K562 (cell line): ENCODE measurements around the gene QKI. TPM values are rescaled to one million over a fixed set of nuclear protein-coding genes. Genes with fewer than 3 reads are reported as not detected.
A peak's percentile ranks its signal among the peaks of the same experiment; 100 is the strongest.

Experiments
- BRD4 ChIP-seq: fragments of 200-600 bp; sonication (generic); IDR thresholded peaks from 2 replicates; pipeline ENCODE4 v1.6.1; 2017; ENCODE audit warnings: inconsistent platforms
- KHSRP ChIP-seq: fragments of 450-650 bp; IDR thresholded peaks from 2 replicates; pipeline ENCODE4 v1.6.1; 2017
- MTA2 ChIP-seq: fragments of 450-650 bp; IDR thresholded peaks from 2 replicates; pipeline ENCODE4 v1.6.1; 2016; ENCODE audit warnings: low read depth
- NCOA1 ChIP-seq: fragments of 450-650 bp; IDR thresholded peaks from 2 replicates; pipeline ENCODE4 v1.6.1; 2016; ENCODE audit warnings: low read depth
- NKRF ChIP-seq: fragments of 450-650 bp; IDR thresholded peaks from 2 replicates; pipeline ENCODE4 v1.6.1; 2016; ENCODE audit warnings: borderline replicate concordance
- PCBP2 ChIP-seq: fragments of 200-400 bp; formaldehyde crosslinking; IDR thresholded peaks from 2 replicates; pipeline ENCODE4 v1.6.1; 2018; ENCODE audit warnings: low read length, low read depth, mild to moderate bottlenecking, moderate library complexity; ENCODE audit not compliant: poor library complexity, severe bottlenecking
- RERE ChIP-seq: sonication (generic); formaldehyde crosslinking; IDR thresholded peaks from 2 replicates; pipeline ENCODE4 v1.8.0; 2023; ENCODE audit warnings: missing genetic modification reagents, mild to moderate bottlenecking, borderline replicate concordance
- RFX7 ChIP-seq: fragments of 250-450 bp; sonication (Bioruptor Pico); IDR thresholded peaks from 2 replicates; pipeline ENCODE4 v1.5.1; 2021; ENCODE audit warnings: mild to moderate bottlenecking
- SAFB ChIP-seq: fragments of 200-400 bp; formaldehyde crosslinking; IDR thresholded peaks from 2 replicates; pipeline ENCODE4 v1.6.1; 2017; ENCODE audit warnings: low read depth, low read length, borderline replicate concordance
- TOE1 ChIP-seq, 2 experiments: fragments of 450-650 bp in 1 of 2; sonication (generic) in 1 of 2; formaldehyde crosslinking in 1 of 2; IDR thresholded peaks; 2 replicates each; pipeline versions ENCODE4 v1.7.1 to v1.8.0; 2016 to 2022; ENCODE audit warnings: borderline replicate concordance in 2 of 2, mild to moderate bottlenecking in 2 of 2, antibody characterized with exemption in 1 of 2, inconsistent platforms in 1 of 2, low read depth in 1 of 2, missing genetic modification reagents in 1 of 2, moderate library complexity in 1 of 2
- ZMIZ1 ChIP-seq, 2 experiments: fragments of 150-350 bp in 1 of 2; IDR thresholded peaks; 2 replicates each; pipeline ENCODE4 v1.6.1; 2012 to 2016; ENCODE audit warnings: low read depth in 2 of 2, low read length in 2 of 2, mild to moderate bottlenecking in 1 of 2, moderate library complexity in 1 of 2
- ZNF12 ChIP-seq: sonication (generic); formaldehyde crosslinking; IDR thresholded peaks from 2 replicates; pipeline ENCODE4 v1.4.0; 2020; ENCODE audit warnings: mild to moderate bottlenecking, missing genetic modification reagents
- ZNF121 ChIP-seq: sonication (generic); formaldehyde crosslinking; conservative IDR thresholded peaks from 2 replicates; pipeline ENCODE4 v1.8.0; 2022; ENCODE audit warnings: missing genetic modification reagents
- ZNF133 ChIP-seq: fragments of 250-450 bp; sonication (Bioruptor Pico); IDR thresholded peaks from 2 replicates; pipeline ENCODE4 v1.4.0; 2020; ENCODE audit warnings: mild to moderate bottlenecking
- ZNF408 ChIP-seq: fragments of 250-450 bp; sonication (Bioruptor Pico); IDR thresholded peaks from 2 replicates; pipeline ENCODE4 v1.4.0; 2020; ENCODE audit warnings: low read depth, mild to moderate bottlenecking, moderate library complexity
- ZNF584 ChIP-seq: fragments of 200-800 bp; sonication (Bioruptor generic); IDR thresholded peaks from 2 replicates; pipeline ENCODE4 v1.6.1; 2016; ENCODE audit warnings: low read depth, mild to moderate bottlenecking, missing genetic modification characterization, missing compliant biosample characterization
- polyA plus RNA-seq, 8 experiments: library from polyadenylated mRNA; depleted of rRNA in 4 of 8; stranded (reverse) in 5 of 8; unstranded in 3 of 8; fragments of >200 nt; fragmentation: Nextera tagmentation in 2 of 8; fragmentation: Illumina TruSeq in 1 of 8; extraction: Ambion mirVana in 2 of 8; extraction: Trizol in 1 of 8; gene quantifications; 2 replicates each; pipeline versions ENCODE4 v1.2.1 to v1.2.3, GENCODE V29; 2011 to 2014; ENCODE audit warnings: inconsistent platforms in 1 of 8, missing spikeins in 1 of 8
- total RNA-seq, 7 experiments: library from RNA; depleted of rRNA in 6 of 7; stranded (reverse); fragments of >200 nt in 6 of 7; fragmentation: Illumina TruSeq in 2 of 7; extraction: Trizol in 2 of 7; gene quantifications; 2 replicates each; pipeline versions ENCODE4 v1.2.1 to v1.2.3, GENCODE V29; 2011 to 2021; ENCODE audit warnings: low replicate concordance in 1 of 7

Gene QKI
- total and polyA plus RNA-seq, 9 of the 15 experiments (the other 6 are each of a cell fraction or from before 2014, with no cell fraction given) = 20.4 to 215 (median 123) TPM

- TF ChIP-seq ZMIZ1 (IDR thresholded peaks at IDR 0.05; ENCODE audit: low read depth in 2 of 2, low read length in 2 of 2) (no peak), PCBP2 (no peak), BRD4 (no peak), MTA2 (peak; percentile 84), NKRF (peak; percentile 46; the same call in 1 of the 2 replicates), ZNF121 (CRISPR knock-in tag) (no peak), NCOA1 (0 out of 2 replicates have a peak, but pooled peaks have one; percentile 50), KHSRP (no peak), RERE (CRISPR knock-in tag) (no peak), ZNF408 (CRISPR knock-in tag) (no peak), SAFB (no peak), ZNF12 (no peak), RFX7 (CRISPR knock-in tag) (no peak), TOE1 (IDR thresholded peaks at IDR 0.05; ENCODE audit: borderline replicate concordance) (no peak), TOE1 (CRISPR knock-in tag; IDR thresholded peaks at IDR 0.05; ENCODE audit: borderline replicate concordance, low read depth) (no peak), ZNF584 (CRISPR knock-in tag) (no peak; the same call in 1 of the 2 replicates), ZNF133 (CRISPR knock-in tag) (no peak)
Measured at GRCh38 chr6:163570579-163571231, 156.2 kb downstream of the QKI start (continued).
